GM19452 (cell line): ENCODE data around the gene GPR27.

Experiments
- ATAC-seq: cut with Tn5 transposase; IDR thresholded peaks from one replicate; pipeline ENCODE4 v1.9.1; 2021; ENCODE audit not compliant: unreplicated experiment

Gene GPR27

GRCh38 chr3:71784914-71785531 is 31.4 kb downstream of the GPR27 start, which contains the start of gene PROK2:
PROK2 (minus strand) TSS chr3:71785148; CDS start chr3:71785052, 96 bp downstream.
- no peak for ATAC-seq

DNA sequence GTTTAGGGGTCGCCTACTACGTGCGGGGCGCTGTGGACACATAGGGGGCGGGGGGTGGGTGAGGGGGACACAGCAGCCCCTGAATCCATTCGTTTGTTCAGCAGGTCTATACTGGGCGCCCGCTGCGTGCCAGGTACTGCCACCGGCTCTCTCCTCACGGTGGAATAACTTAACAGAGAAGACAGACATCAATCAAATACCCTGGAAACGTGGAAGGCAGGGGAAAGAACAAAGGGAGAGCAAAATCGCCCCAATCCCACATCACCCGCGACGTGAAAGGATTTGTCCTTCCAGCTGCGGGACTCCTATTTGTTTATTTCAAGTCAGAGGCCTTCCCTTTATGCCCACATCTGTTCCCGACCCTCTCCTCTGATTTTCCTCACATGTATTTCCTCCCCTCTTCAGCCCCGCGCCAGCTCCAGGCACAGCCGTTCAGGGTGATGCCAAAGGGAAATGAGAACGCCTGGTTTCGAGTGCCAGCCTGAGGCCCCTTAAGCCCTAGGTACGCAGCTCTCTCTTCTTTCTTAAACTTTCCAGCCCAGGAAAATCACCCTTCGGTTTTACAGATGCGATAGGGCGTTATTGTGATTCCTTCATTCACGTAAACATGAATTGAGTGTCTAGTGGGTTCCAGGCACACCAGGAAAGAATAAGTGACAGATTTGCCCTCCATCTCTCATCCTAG is 32.0 kb downstream of the GPR27 start:
- no peak for ATAC-seq

GRCh38 chr3:71786217-71786549 is 32.5 kb downstream of the GPR27 start:
- no peak for ATAC-seq

GRCh38 chr3:71786551-71786950 is 32.9 kb downstream of the GPR27 start:
- no peak for ATAC-seq

- no peak for ATAC-seq
These were observed 34.3 kb downstream of the GPR27 start for GRCh38 chr3:71787851-71788405.

- no peak for ATAC-seq
These were observed 36.3 kb downstream of the GPR27 start for GRCh38 chr3:71789922-71790321.

DNA sequence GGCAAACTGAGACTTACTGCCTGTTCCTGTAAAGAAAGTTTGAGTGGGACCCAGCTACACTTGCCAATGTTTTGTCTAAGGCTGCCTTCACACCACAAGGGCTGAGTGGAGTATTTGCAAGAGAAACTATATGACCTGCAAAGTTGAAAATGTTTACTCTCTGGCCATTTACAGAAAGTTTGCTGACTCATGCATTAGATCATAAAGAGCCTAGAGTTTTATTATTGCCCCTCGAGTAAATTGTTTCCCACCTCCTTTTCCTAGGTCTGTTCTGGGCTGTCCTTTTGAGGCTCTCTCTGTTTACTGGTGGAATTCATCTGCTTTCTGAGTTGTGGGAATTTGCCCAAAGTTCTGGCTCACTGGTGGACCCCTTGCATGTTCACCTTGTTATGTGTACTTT is 38.0 kb downstream of the GPR27 start:
- ATAC-seq, result no peak

DNA sequence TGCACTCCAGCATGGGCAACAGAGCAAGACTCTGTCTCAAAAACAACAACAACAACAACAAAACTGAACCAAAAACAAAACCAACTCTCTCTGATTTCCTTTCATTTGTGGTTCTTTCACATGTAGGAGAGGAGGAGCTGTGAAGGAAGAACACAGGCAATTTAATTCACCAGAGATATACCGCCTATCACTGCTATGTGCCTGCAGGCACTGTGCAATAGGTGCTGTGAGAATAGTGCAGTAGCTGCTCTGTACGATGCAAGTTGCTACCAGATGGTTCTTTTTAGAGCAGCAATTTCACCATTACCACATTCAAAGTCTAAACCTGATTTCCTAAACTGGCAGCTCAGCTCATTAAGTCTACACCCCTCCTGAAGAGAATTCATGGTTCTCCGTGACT is 42.6 kb downstream of the GPR27 start:
- ATAC-seq, result no peak

DNA sequence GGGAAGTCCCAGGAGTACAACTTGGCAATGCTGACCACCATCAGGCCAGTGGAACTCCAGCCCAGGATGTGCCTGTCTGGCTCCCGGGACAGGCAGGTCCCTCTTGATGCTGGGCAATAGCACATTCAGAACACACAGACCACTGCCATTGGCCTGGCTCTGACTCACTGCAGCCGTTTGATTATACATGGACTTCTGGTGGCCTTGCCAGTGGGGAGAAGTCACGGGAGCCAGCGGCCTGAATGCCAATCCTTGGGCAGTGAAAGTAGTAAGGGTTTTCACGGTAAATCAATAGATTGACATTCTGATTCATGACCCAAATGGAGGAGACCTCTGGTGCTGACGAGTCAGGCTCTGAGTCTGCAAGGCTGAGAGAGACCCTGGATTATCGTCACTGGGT is 43.8 kb downstream of the GPR27 start:
- no peak for ATAC-seq

DNA sequence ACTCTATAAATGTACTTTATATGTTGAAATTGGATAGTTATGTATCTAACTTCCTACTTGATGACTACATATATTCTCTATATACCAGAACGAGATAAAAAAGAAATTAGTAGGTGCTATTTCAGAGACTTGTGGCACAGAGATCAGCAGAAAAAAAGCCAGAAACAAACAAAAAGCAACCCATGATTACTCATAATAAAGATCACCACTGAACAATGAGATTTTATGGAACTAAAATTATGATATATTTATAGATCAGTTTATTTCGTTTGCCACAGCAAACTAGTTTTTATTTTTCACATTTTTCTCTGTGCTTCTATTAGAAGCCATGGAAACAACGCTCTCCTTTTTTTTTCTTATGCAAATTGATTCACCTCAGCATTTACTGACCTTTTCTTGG is 46.4 kb downstream of the GPR27 start:
- ATAC-seq, result no peak

GRCh38 chr3:71801986-71802385 is 48.3 kb downstream of the GPR27 start:
- ATAC-seq, result no peak

DNA sequence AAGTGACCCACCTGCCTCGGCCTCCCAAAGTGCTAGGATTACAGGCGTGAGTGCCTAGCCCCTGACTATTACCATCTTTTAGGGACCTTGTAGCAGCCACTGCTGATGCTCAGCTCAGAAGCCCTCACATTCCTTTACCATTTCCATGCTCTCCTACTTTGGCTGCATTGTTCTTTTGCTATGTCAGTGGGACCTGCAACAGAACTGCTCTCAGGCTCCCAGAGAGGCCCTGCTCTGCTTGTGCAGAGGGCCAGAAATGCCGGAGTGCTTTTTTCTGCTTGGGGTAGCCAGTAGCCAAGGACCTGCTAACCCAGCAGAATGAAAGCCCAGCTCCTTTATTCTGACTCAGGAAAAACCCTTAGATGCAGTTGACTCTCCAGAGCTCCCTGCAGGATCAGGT is 49.6 kb downstream of the GPR27 start:
- ATAC-seq, result no peak

GRCh38 chr3:71805199-71805598 is 51.5 kb downstream of the GPR27 start:
- no peak for ATAC-seq

- ATAC-seq, result no peak
These were observed 52.0 kb downstream of the GPR27 start for GRCh38 chr3:71805691-71806090.
